CD4-positive, alpha-beta memory T cell (primary cell): Measurements from ENCODE around the gene SCGB3A1. TPM values are rescaled to one million over a fixed set of nuclear protein-coding genes. Genes with fewer than 3 reads are reported as not detected.

Experiments
- CTCF ChIA-PET: fragments of 350-600 bp; sonication (Branson Sonifier 250); formaldehyde crosslinking; loops from one replicate; lab custom pipeline; 2021; ENCODE audit warnings: inconsistent platforms; ENCODE audit not compliant: partially characterized antibody; lab: Charles Lee
- POLR2A ChIA-PET: fragments of 350-600 bp; sonication (Branson Sonifier 250); formaldehyde crosslinking; loops from one replicate; lab custom pipeline; 2021; ENCODE audit not compliant: partially characterized antibody; lab: Charles Lee
- DNase-seq, 5 donors: peaks; one replicate each; pipeline versions ENCODE4 v3.0.0 to v3.0.0-alpha.2; 2020 to 2022; ENCODE audit warnings: mixed read lengths in 1 of 5
- H3K27ac ChIP-seq: one replicate; pipeline ENCODE4 v1.7.0; 2013; ENCODE audit warnings: low read depth, low read length
- H3K27me3 ChIP-seq: 2 replicates; pipeline ENCODE4 v1.7.0; 2013; ENCODE audit warnings: mild to moderate bottlenecking, low read length, moderate library complexity; ENCODE audit not compliant: insufficient read depth
- H3K36me3 ChIP-seq: 2 replicates; pipeline ENCODE4 v1.7.0; 2013; ENCODE audit warnings: mild to moderate bottlenecking, low read length, moderate library complexity; ENCODE audit not compliant: insufficient read depth
- H3K4me1 ChIP-seq: 2 replicates; pipeline ENCODE4 v1.7.0; 2013; ENCODE audit warnings: mild to moderate bottlenecking, low read length, moderate library complexity; ENCODE audit not compliant: insufficient read depth
- H3K4me3 ChIP-seq, 2 donors: one replicate each; pipeline ENCODE4 v1.7.0; 2013; ENCODE audit warnings: low read length in 2 of 2, mild to moderate bottlenecking in 1 of 2
- H3K9me3 ChIP-seq, 2 donors: one replicate each; pipeline ENCODE4 v1.7.0; 2013; ENCODE audit warnings: low read length in 2 of 2, control low read depth in 1 of 2; ENCODE audit not compliant: control insufficient read depth in 1 of 2
- H3K27ac Mint-ChIP-seq, 7 donors: one replicate each; pipeline ENCODE4 v1.8.0; 2020 to 2021; ENCODE audit warnings: mixed read lengths in 7 of 7, mild to moderate bottlenecking in 6 of 7, inconsistent platforms in 3 of 7, moderate library complexity in 3 of 7
- H3K27me3 Mint-ChIP-seq, 2 donors: one replicate each; pipeline ENCODE4 v1.8.0; 2020 to 2021; ENCODE audit warnings: mixed read lengths in 2 of 2
- H3K36me3 Mint-ChIP-seq, 2 donors: one replicate each; pipeline ENCODE4 v1.8.0; 2020 to 2021; ENCODE audit warnings: mixed read lengths in 2 of 2, inconsistent platforms in 1 of 2, mild to moderate bottlenecking in 1 of 2
- H3K4me1 Mint-ChIP-seq, 4 donors: one replicate each; pipeline ENCODE4 v1.8.0; 2020 to 2021; ENCODE audit warnings: mixed read lengths in 4 of 4, mild to moderate bottlenecking in 1 of 4
- H3K4me3 Mint-ChIP-seq, 8 donors: one replicate each; pipeline ENCODE4 v1.8.0; 2020 to 2021; ENCODE audit warnings: mixed read lengths in 8 of 8, mild to moderate bottlenecking in 7 of 8, moderate library complexity in 6 of 8, inconsistent platforms in 3 of 8
- H3K9me3 Mint-ChIP-seq, 8 donors: one replicate each; pipeline ENCODE4 v1.8.0; 2020 to 2021; ENCODE audit warnings: mixed read lengths in 8 of 8, mild to moderate bottlenecking in 5 of 8, inconsistent platforms in 3 of 8, moderate library complexity in 1 of 8
- intact Hi-C: fragments of 100-400 bp; cut with micrococcal nuclease; formaldehyde crosslinking; loops from one replicate; pipeline ENCODE4 v1.15.1; 2023
- polyA plus RNA-seq, 2 donors: library from polyadenylated mRNA; unstranded; fragments of 300-500 nt; fragmentation: Illumina TruSeq; gene quantifications; one replicate each; pipeline ENCODE4 v1.2.3, GENCODE V29; 2021
- total RNA-seq, 2 experiments: library from RNA; stranded (reverse); gene quantifications; one replicate each; pipeline ENCODE4 v1.2.3, GENCODE V29; 2021

The SCGB3A1 gene
- total and polyA plus RNA-seq, 4 experiments from 2014 or later = not detected

- Mint-ChIP-seq H3K27ac (no peak overlapping the region), H3K4me3 (no peak overlapping the region), H3K27me3 (peaks cover 0 to 3% of the 10 kb centered on the region in 2 donors), H3K9me3 (no peaks in the 10 kb centered on the region), H3K4me1 (peaks cover 0 to 4% (median under 1%) of the 10 kb centered on the region in 4 donors), H3K36me3 (no peaks in the 10 kb centered on the region)
- no peak for DNase-seq
- intact Hi-C loops = no loop called here
- H3K9me3 ChIP-seq = no peaks in the 10 kb centered on the region
- H3K4me3 ChIP-seq = no peak overlapping the region
- CTCF ChIA-PET = interaction anchor here (0.8 kb wide), 1 partner anchor 27 kb away, joined by 3 read pairs; no protein-coding TSS in a partner anchor
- no peak overlapping the region for H3K27ac ChIP-seq
- POLR2A ChIA-PET = no interaction called here
- H3K4me1 ChIP-seq = no peaks in the 10 kb centered on the region
- H3K36me3 ChIP-seq = no peaks in the 10 kb centered on the region
- no peaks in the 10 kb centered on the region for H3K27me3 ChIP-seq
These were observed 42.2 kb upstream of the SCGB3A1 start for GRCh38 chr5:180633283-180634177.

GRCh38 chr5:180632768-180633167 is 41.5 kb upstream of the SCGB3A1 start:
- Mint-ChIP-seq H3K27ac (no peak overlapping the region), H3K4me1 (peaks cover 0 to 4% (median under 1%) of the 10 kb centered on the region in 4 donors), H3K4me3 (no peak overlapping the region), H3K27me3 (peaks cover 0 to 3% of the 10 kb centered on the region in 2 donors), H3K9me3 (no peaks in the 10 kb centered on the region), H3K36me3 (no peaks in the 10 kb centered on the region)
- ChIA-PET CTCF (no interaction called here), POLR2A (no interaction called here)
- H3K4me1 ChIP-seq = no peaks in the 10 kb centered on the region
- intact Hi-C loops = no loop called here
- no peak overlapping the region for H3K4me3 ChIP-seq
- H3K36me3 ChIP-seq = no peaks in the 10 kb centered on the region
- no peaks in the 10 kb centered on the region for H3K9me3 ChIP-seq
- no peak overlapping the region for H3K27ac ChIP-seq
- no peaks in the 10 kb centered on the region for H3K27me3 ChIP-seq
- DNase-seq = no peak

GRCh38 chr5:180631549-180632383 is 40.5 kb upstream of the SCGB3A1 start:
- Histone ChIP-seq H3K27ac (no peak overlapping the region), H3K4me1 (no peaks in the 10 kb centered on the region), H3K4me3 (no peak overlapping the region), H3K27me3 (no peaks in the 10 kb centered on the region), H3K36me3 (no peaks in the 10 kb centered on the region), H3K9me3 (no peaks in the 10 kb centered on the region)
- Mint-ChIP-seq H3K27ac (no peak overlapping the region), H3K4me1 (peaks cover 0 to 1% (median 0%) of the 10 kb centered on the region in 4 donors), H3K4me3 (no peak overlapping the region), H3K27me3 (peaks cover 0 to 3% of the 10 kb centered on the region in 2 donors), H3K36me3 (no peaks in the 10 kb centered on the region), H3K9me3 (no peaks in the 10 kb centered on the region)
- POLR2A ChIA-PET = no interaction called here
- intact Hi-C loops = no loop called here
- no peak for DNase-seq
- CTCF ChIA-PET = no interaction called here

- H3K9me3 ChIP-seq = no peaks in the 10 kb centered on the region
- DNase-seq = no peak
- no peaks in the 10 kb centered on the region for H3K9me3 Mint-ChIP-seq
- H3K4me3 ChIP-seq = no peak overlapping the region
- H3K27ac Mint-ChIP-seq = no peak overlapping the region
- intact Hi-C loops = no loop called here
- no peak overlapping the region for H3K4me3 Mint-ChIP-seq
- H3K27me3 Mint-ChIP-seq = peaks cover 0 to 5% of the 10 kb centered on the region in 2 donors
- POLR2A ChIA-PET = no interaction called here
- H3K4me1 Mint-ChIP-seq = peaks cover 0 to 1% (median 0%) of the 10 kb centered on the region in 4 donors
- H3K36me3 Mint-ChIP-seq = no peaks in the 10 kb centered on the region
- CTCF ChIA-PET = no interaction called here
- H3K27me3 ChIP-seq = no peaks in the 10 kb centered on the region
- no peaks in the 10 kb centered on the region for H3K4me1 ChIP-seq
- H3K36me3 ChIP-seq = no peaks in the 10 kb centered on the region
- no peak overlapping the region for H3K27ac ChIP-seq
These were observed 39.1 kb upstream of the SCGB3A1 start for GRCh38 chr5:180630426-180630825.

GRCh38 chr5:180629831-180630382 is 38.6 kb upstream of the SCGB3A1 start:
- Histone ChIP-seq H3K4me1 (no peaks in the 10 kb centered on the region), H3K36me3 (no peaks in the 10 kb centered on the region), H3K27me3 (no peaks in the 10 kb centered on the region), H3K9me3 (no peaks in the 10 kb centered on the region), H3K4me3 (no peak overlapping the region), H3K27ac (no peak overlapping the region)
- Mint-ChIP-seq H3K4me1 (peaks cover 0 to 4% (median under 1%) of the 10 kb centered on the region in 4 donors), H3K9me3 (no peaks in the 10 kb centered on the region), H3K4me3 (no peak overlapping the region), H3K27ac (no peak overlapping the region), H3K27me3 (peaks cover 0 to 5% of the 10 kb centered on the region in 2 donors), H3K36me3 (no peaks in the 10 kb centered on the region)
- ChIA-PET CTCF (no interaction called here), POLR2A (no interaction called here)
- intact Hi-C loops = no loop called here
- no peak for DNase-seq

- Histone ChIP-seq H3K27ac (no peak overlapping the region), H3K36me3 (no peaks in the 10 kb centered on the region), H3K27me3 (no peaks in the 10 kb centered on the region), H3K4me1 (no peaks in the 10 kb centered on the region), H3K9me3 (no peaks in the 10 kb centered on the region), H3K4me3 (no peak overlapping the region)
- no peak for DNase-seq
- ChIA-PET CTCF (no interaction called here), POLR2A (no interaction called here)
- peaks cover 0 to 4% of the 10 kb centered on the region in 2 donors for H3K27me3 Mint-ChIP-seq
- no peak overlapping the region for H3K27ac Mint-ChIP-seq
- H3K9me3 Mint-ChIP-seq = no peaks in the 10 kb centered on the region
- H3K36me3 Mint-ChIP-seq = no peaks in the 10 kb centered on the region
- no peak overlapping the region for H3K4me3 Mint-ChIP-seq
- intact Hi-C loops = no loop called here
- H3K4me1 Mint-ChIP-seq = peaks cover 0 to 9% (median under 1%) of the 10 kb centered on the region in 4 donors
These were observed 37.8 kb upstream of the SCGB3A1 start for GRCh38 chr5:180628827-180629750.
